ENCODE measurements around the gene ACBD3.

Gene ACBD3

DNA sequence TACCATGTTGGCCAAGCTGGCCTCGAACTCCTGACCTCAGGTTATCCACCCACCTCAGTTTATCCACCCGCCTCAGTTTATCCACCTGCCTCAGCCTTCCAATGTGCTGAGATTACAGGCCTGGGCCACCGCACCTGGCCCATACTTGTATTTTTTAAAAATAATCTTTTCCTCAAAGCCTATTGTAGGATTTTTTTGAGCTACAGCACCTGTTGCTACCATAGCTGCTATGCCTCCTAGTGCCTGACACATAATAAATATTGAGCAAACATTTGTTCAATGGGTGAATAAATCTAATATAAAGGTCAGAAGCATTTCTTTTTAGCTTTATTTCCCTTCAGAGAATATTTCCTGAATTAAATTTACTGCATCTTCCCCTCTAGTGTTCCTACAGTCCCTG, 15.7 kb upstream of the ACBD3 start:
- DNase-seq, result no peak

- DNase-seq, result no peak
These were observed 14.6 kb upstream of the ACBD3 start for GRCh38 chr1:226201029-226201593.

- DNase-seq, result no peak
These were observed 13.4 kb upstream of the ACBD3 start for GRCh38 chr1:226199971-226200370.

GRCh38 chr1:226195144-226195543, 8.6 kb upstream of the ACBD3 start:
- no peak for DNase-seq

DNA sequence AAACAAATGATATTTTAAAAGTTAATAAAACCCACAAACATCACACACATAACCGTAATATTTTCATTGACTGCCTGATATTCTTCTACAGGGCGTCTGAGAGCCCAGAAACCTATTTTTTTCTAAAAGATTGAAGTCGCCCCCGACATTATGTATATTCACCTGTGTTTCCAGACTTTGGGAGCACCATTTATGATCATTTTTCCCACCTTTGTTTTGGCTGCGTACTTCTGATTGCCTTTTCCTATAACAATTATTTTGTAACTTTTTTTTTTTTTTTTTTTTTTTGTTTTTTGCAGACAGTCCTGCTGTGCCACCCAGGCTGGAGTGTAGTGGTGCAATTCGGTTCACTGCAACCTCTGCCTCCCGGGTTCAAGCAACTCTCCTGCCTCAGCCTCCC, 839 bp upstream of the ACBD3 start:
- no peak for DNase-seq

GRCh38 chr1:226187019-226187322, 430 bp upstream of the ACBD3 start:
- DNase-seq, result no peak

- DNase-seq, result no peak
These were observed 1.2 kb downstream of the ACBD3 start for GRCh38 chr1:226185141-226186036.

- peak in 3 of 56 donors; percentile 6 to 21 (median 18) for DNase-seq
These were observed 4.4 kb downstream of the ACBD3 start for GRCh38 chr1:226181996-226182714.

GRCh38 chr1:226176870-226177269, 9.7 kb downstream of the ACBD3 start:
- DNase-seq, result no peak

GRCh38 chr1:226172589-226172988, 14.0 kb downstream of the ACBD3 start:
- no peak for DNase-seq

DNA sequence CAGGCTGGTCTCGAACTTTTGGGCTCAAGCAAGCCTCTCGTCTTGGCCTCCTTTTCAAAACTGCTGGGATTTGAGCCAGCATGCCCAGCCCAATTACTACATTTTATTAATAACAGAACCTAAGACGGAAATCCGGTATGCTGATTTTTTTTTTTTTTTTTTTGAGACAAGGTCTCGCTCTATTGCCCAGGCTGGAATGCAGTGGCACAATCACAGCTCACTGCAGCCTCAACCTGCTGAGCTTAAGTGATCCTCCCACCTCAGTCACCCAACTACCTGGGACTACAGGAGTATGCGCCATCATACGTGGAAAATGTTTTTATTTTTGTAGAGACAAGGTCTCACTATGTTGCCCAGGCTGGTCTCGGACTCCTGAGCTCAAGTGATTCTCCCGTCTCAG, 20.2 kb downstream of the ACBD3 start:
- DNase-seq, result no peak

GRCh38 chr1:226164154-226164553, 22.4 kb downstream of the ACBD3 start:
- no peak for DNase-seq

- DNase-seq, result no peak
These were observed 23.6 kb downstream of the ACBD3 start for GRCh38 chr1:226162898-226163297.

DNA sequence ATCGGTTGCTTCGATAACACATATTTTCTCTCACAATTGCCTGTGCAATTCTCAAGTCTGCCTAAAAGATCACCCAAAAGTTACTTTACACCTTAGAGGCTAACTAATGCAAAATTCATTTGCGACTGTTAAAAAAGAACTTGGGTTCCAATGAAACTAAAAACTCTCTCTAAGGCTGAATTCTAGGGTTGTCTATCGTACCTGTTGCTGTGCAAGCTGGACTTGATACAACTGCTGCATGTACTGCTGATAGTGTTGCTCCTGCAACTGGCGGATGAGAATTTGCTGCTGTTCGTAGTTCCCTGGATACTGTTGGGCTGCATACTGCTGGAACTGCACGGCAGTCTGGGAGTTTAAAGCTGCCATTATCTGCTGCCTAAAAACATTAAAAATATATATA, 27.6 kb downstream of the ACBD3 start:
- no peak for DNase-seq

DNA sequence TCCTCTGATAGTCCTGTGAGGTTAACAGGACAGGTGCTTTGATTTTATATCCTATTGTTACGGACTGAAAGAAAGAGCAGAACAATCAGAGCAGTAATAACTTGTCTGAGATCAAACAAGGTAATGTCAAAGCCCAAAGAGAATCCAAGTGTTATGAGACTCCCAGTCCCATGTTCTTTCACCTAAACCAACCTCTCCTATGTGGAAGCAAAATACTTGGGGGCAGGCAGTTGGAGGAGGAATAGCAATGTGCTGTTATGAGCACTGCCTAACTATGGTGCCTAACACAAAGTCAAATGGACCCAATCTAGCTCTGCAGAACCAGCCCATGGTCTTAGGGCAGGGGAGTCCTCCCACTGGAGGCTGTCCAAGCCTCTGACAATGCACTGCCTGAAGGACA, 28.1 kb downstream of the ACBD3 start:
- no peak for DNase-seq

GRCh38 chr1:226157761-226158316, 28.7 kb downstream of the ACBD3 start:
- DNase-seq, result no peak

GRCh38 chr1:226154593-226154992, 31.9 kb downstream of the ACBD3 start:
- no peak for DNase-seq

- no peak for DNase-seq
These were observed 36.7 kb downstream of the ACBD3 start for GRCh38 chr1:226149806-226150205.

DNA sequence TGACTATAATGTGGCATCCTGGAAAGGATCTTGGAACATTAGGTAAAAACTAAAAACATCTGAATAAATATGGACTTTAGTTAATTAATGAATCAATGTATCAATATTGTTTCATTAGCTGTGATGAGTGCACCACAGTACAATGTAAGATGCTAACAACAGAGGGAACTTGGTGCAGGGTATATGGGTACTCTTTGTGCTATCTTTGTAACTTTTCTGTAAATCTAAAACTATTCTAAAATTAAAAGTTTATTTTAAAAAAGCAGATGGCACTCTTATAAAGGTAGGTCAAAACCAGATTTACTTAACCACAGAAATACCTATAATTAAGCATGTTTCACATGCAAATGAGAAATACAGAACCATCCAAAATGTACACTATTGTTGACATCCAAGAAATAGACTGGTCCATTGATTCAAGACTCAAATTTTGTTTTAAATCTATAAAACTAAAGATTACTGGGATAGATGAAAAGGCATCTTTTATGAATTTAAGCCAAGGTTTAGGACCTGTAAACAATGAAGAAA, 38.4 kb downstream of the ACBD3 start:
- DNase-seq, result no peak

GRCh38 chr1:226144045-226144444, 42.5 kb downstream of the ACBD3 start:
- DNase-seq, result no peak

DNA sequence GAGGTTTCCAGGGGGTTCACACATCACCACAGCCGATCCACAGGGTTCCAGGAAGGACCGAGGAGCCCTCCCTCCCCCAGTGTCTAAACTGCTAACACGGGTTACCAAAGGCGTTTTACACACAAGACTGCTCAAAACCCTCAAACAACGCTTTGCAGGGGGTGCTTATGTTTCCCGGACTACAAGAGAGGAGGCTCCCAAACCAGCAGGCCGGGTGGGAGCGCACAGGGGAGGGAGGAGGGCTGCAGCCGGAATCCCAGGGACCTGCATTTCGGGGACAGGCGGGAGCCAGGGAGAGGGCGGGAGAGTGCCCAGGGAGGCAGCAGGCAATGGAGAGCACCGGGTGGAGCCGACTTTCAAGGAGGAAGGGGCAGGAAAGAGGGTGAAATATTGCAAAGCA, 50.8 kb downstream of the ACBD3 start:
- no peak for DNase-seq

GRCh38 chr1:226135059-226135651, 51.4 kb downstream of the ACBD3 start:
- DNase-seq, result no peak
